Thyroid gland (tissue), 4 donors: ENCODE data around the gene UBE2F.

ENCODE experiments used
- POLR2A ChIP-seq, 2 donors: fragments of 450-650 bp; IDR thresholded peaks; one replicate each; pipeline ENCODE4 v1.6.1; 2017; ENCODE audit warnings: antibody characterized with exemption in 2 of 2, mild to moderate bottlenecking in 2 of 2, moderate library complexity in 1 of 2
- TF ChIP-seq, protein P1 (sequence below), 6 experiments: fragments of 200-600 bp in 3 of 6; fragments of 450-650 bp in 3 of 6; sonication (generic) in 3 of 6; IDR thresholded peaks; one replicate each; pipeline ENCODE4 v1.5.1; 2016 to 2019; ENCODE audit warnings: antibody characterized with exemption in 6 of 6, mild to moderate bottlenecking in 2 of 6, inconsistent platforms in 1 of 6, moderate library complexity in 1 of 6

DNA sequence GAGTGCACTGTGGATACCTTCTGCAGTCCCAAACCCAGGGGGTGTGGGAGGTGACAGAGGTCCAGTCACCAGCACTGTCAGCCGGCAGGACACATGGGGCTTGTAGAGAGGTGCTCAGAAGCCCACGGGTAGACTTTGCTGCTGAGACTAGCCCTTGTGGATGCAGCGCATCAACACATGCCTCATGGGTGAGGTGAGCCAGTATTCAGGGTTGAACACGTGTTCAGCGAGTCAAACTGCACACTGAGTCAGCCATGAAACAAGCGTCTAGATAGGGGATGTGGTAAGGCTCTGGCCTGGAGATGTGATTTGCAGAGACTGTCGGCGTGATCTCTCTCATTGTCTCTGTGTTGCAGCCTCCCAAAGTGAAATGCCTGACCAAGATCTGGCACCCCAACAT, 58.2 kb downstream of the UBE2F start:
- no peak for TF ChIP-seq POLR2A (IDR thresholded peaks at IDR 0.05)
- TF ChIP-seq, protein P1, sequence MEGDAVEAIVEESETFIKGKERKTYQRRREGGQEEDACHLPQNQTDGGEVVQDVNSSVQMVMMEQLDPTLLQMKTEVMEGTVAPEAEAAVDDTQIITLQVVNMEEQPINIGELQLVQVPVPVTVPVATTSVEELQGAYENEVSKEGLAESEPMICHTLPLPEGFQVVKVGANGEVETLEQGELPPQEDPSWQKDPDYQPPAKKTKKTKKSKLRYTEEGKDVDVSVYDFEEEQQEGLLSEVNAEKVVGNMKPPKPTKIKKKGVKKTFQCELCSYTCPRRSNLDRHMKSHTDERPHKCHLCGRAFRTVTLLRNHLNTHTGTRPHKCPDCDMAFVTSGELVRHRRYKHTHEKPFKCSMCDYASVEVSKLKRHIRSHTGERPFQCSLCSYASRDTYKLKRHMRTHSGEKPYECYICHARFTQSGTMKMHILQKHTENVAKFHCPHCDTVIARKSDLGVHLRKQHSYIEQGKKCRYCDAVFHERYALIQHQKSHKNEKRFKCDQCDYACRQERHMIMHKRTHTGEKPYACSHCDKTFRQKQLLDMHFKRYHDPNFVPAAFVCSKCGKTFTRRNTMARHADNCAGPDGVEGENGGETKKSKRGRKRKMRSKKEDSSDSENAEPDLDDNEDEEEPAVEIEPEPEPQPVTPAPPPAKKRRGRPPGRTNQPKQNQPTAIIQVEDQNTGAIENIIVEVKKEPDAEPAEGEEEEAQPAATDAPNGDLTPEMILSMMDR (IDR thresholded peaks at IDR 0.05): no peak
